SIG-M5 treated with dmso at 0.1 percent for 504 hours (cell line): Measurements from ENCODE around the gene ZNRF3.

Source experiments
- DNase-seq: peaks from one replicate; lab custom pipeline; 2025; ENCODE audit not compliant: unreplicated experiment; lab: John Stamatoyannopoulos, UW

The ZNRF3 gene

DNA sequence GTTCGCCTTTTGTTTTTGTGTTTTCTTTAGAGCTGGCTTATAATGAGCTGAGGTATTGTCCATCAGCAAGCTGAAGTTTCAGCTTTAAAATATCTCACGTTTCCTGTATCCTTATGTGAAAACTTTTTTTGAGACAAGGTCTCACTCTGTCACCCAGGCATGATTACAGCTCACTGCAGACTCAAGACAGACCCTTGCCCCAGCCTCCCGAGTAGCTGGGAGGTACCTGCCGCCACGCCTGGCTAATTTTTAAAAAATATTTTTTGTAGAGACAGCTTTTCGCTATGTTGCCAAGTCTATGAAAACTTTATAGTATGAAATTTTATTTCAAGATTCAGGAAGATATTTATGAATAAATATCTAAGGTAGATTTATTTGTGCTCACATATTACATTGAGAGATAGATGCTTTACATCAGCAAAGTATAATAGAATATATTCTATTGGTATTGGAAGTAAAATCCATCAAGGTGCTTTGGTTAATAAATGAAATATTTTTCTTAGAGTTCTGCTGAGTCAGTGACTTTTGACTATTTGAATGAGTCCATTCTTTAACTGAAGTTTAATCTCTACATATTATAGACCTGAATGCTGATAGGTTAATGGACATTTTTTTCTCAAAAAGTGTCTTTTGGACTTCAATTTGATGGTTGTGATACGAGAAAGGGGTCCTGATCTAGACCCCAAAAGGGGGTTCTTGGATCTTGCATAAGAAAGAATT, 199.6 kb downstream of the ZNRF3 start:
- no peak for DNase-seq

- peak; percentile 6 for DNase-seq
These were observed 200.2 kb downstream of the ZNRF3 start for GRCh38 chr22:29083576-29083932.

DNA sequence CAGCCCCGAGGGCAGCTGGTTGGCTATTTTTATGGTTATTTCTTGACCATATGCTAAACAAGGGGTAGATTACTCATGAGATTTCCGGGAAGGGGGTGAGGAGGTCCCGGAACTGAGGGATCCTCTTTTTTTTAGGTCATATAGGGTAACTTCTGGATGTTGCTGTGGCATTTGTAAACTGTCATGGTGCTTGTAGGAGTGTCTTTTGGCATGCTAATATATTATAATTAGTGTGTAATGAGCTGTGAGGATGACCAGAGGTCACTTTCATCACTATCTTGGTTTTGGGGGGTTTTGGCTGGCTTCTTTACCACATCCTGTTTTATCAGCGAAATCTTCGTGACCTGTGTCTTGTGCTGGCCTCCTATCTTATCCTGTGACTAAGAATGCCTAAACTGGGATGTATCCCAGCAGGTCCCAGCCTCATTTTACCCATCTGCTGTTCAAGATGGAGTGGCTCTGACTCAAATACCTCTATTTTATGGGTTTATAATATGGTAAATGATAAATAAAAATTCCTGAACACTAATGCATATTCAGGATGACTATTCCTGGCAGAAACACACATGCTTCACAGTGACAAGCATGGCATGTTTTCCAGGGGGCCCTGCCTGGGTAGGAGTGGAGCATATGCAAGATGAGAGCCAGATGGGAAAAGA, 200.7 kb downstream of the ZNRF3 start:
- no peak for DNase-seq

DNA sequence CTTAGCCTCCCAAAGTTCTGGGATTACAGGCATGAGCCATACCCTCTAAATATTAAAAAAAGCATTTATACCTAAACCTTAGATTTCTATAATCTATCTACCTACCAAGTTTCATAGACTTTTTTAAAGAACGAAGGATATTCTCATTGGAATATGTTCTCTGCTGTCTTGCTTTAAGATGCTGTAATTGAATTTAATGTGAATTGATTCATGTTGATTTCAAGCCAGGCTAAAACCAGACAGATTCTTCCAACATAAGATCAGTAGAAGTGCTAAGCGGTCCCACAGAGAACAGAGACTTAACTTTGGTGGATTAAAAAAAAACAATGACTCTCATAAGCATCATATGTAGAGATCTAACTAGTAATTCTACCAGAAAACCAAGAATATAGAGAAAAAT, 203.6 kb downstream of the ZNRF3 start:
- DNase-seq: no peak

GRCh38 chr22:29088809-29089208, 205.4 kb downstream of the ZNRF3 start:
- no peak for DNase-seq

GRCh38 chr22:29089507-29089906, 206.1 kb downstream of the ZNRF3 start:
- no peak for DNase-seq

- no peak for DNase-seq
These were observed 206.7 kb downstream of the ZNRF3 start for GRCh38 chr22:29090039-29090438.

- DNase-seq: no peak
These were observed 208.9 kb downstream of the ZNRF3 start for GRCh38 chr22:29092243-29092642.

DNA sequence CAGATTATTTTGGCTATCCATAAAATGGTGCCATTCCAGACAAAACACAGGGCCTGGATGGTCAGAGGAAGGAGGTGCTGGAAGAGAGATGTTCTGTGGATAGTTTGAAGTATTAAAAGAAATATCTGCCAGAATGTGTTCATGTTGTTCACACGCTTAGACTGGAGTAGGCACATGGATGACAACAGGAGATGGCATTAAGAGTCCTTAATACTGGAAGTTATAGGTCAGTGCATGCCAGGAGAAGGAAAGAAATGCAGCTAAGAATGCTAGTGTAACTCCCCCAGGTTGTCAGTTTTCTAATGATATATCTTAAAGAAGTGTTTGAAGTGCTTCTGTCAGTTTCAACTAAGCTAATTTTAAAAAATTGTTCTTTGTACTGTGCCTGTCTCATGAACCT, 209.7 kb downstream of the ZNRF3 start:
- DNase-seq: no peak

- DNase-seq: no peak
These were observed 210.3 kb downstream of the ZNRF3 start for GRCh38 chr22:29093501-29094300.

- DNase-seq: no peak
These were observed 212.1 kb downstream of the ZNRF3 start for GRCh38 chr22:29095459-29095858.

GRCh38 chr22:29096736-29097669, 213.6 kb downstream of the ZNRF3 start:
- no peak for DNase-seq

- DNase-seq: no peak
These were observed 214.9 kb downstream of the ZNRF3 start for GRCh38 chr22:29098296-29098695.

DNA sequence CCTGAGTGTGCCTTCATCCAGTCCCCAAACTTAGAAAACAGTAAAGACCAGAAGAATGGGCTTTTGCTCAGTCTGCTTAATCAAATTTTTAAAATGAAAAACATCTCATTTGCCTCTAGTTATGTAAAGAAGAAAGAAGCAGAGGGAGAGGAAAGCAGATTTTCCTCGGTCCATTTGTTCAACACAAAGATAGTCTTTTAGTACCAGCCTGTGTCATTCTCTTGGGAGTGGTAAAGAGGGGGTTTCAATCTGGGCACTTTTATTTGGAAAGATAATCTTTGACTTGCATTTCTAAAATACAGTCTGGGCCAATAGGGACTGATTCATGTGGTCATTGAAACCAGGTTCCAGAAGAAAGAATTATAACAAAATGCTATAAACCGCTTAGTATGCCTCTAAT, 218.9 kb downstream of the ZNRF3 start:
- DNase-seq: no peak

DNA sequence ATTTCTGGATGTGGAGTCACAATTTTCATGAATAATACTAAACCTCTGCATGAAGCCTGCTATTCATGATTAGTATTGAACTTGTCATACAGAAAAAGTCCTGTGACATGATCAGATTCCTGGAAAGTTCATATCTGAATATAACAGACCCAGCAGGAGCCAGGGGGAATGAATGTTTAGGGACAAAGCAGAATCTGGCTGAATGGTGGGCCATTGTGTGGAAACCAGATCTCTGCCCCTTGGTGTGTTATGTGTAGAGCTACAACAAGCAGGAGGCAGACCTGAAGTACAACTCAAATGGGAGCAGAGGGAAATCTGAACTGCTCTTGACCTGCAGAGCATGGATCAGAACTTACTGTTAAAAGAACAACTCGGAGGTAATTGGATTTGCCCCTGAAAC, 219.7 kb downstream of the ZNRF3 start:
- DNase-seq: no peak

DNA sequence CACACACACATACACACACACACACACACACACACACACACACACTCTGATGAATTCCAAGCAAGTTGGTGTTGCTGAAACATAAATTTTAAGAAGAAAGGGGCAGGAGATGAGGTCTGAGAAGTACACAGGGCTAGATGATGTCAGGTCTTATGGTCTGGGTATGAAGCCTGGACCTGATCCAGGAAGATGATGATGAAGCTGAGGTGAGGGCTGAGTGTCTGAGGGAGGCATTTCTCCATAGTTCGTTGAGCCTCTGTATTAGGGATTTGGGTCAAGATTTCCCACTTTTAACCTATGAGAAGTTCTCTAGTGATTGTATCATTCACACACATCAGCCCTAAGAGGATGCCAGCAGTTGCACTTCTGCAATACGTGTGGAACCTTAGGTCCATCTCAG, 222.1 kb downstream of the ZNRF3 start:
- no peak for DNase-seq

GRCh38 chr22:29106839-29107238, 223.5 kb downstream of the ZNRF3 start:
- no peak for DNase-seq
